Measurements from ENCODE around the gene IL17A. TPM values are rescaled to one million over a fixed set of nuclear protein-coding genes. Genes with fewer than 3 reads are reported as not detected.

Gene IL17A
- total and polyA plus RNA-seq, 10 donors: not detected

GRCh38 chr6:52155791-52156576, 30.2 kb upstream of the IL17A start:
- Histone ChIP-seq H3K27ac (no peak overlapping the region), H3K9me3 (peaks cover 0 to 7% (median 4%) of the 10 kb centered on the region in 8 donors), H3K4me3 (no peak overlapping the region), H3K27me3 (replicated peaks in 1 of 7) (peaks cover 0 to 14% (median 0%) of the 10 kb centered on the region in 7 donors), H3K4me1 (peaks cover 0 to 9% (median 5%) of the 10 kb centered on the region in 6 donors), H3K36me3 (no peaks in the 10 kb centered on the region)
- intact Hi-C loops (cut with DNase I; ENCODE audit: low total_unique reads): no loop called here
- TF ChIP-seq POLR2AphosphoS5 (IDR thresholded peaks at IDR 0.05) (no peak), CTCF (IDR thresholded peaks at IDR 0.05 in 8 of 11, conservative IDR thresholded peaks at IDR 0.05 in 3 of 11) (no peak), POLR2A (IDR thresholded peaks at IDR 0.05) (no peak)
- WGBS, 5 donors: 18 to 32% (median 25%) methylated on average over 7 of the region's 7 CpGs
- no peak for DNase-seq

- no peak overlapping the region for H3K27ac ChIP-seq
- peaks cover 0 to 10% (median 8%) of the 10 kb centered on the region in 8 donors for H3K9me3 ChIP-seq
- TF ChIP-seq POLR2A (IDR thresholded peaks at IDR 0.05) (no peak), POLR2AphosphoS5 (IDR thresholded peaks at IDR 0.05) (no peak), CTCF (IDR thresholded peaks at IDR 0.05 in 8 of 11, conservative IDR thresholded peaks at IDR 0.05 in 3 of 11) (no peak)
- DNase-seq: no peak
- H3K27me3 ChIP-seq (replicated peaks in 1 of 7): peaks cover 0 to 15% (median 0%) of the 10 kb centered on the region in 7 donors
- H3K36me3 ChIP-seq: no peaks in the 10 kb centered on the region
- intact Hi-C loops (cut with DNase I; ENCODE audit: low total_unique reads): no loop called here
- 59 to 71% (median 67%) methylated on average over 7 of the region's 7 CpGs for WGBS, 5 donors
- no peak overlapping the region for H3K4me3 ChIP-seq
- H3K4me1 ChIP-seq: peaks cover 0 to 9% (median 5%) of the 10 kb centered on the region in 6 donors
These were observed 28.8 kb upstream of the IL17A start for GRCh38 chr6:52157301-52157941.

GRCh38 chr6:52160472-52161104, 25.6 kb upstream of the IL17A start:
- Histone ChIP-seq H3K27me3 (replicated peaks in 1 of 7) (peaks cover 0 to 31% (median 0%) of the 10 kb centered on the region in 7 donors), H3K4me3 (no peak overlapping the region), H3K4me1 (peaks cover 0 to 8% (median 4%) of the 10 kb centered on the region in 6 donors), H3K27ac (no peak overlapping the region), H3K36me3 (no peaks in the 10 kb centered on the region), H3K9me3 (peaks cover 0 to 10% (median 8%) of the 10 kb centered on the region in 8 donors)
- WGBS, 5 donors: 62 to 85% (median 72%) methylated on average over 4 of the region's 4 CpGs
- DNase-seq: no peak
- intact Hi-C loops (cut with DNase I; ENCODE audit: low total_unique reads): loop anchor here (10.0 kb wide), 1 partner anchor 104 kb away; no protein-coding TSS in a partner anchor
- TF ChIP-seq POLR2A (IDR thresholded peaks at IDR 0.05): no peak
- no peak for TF ChIP-seq POLR2AphosphoS5 (IDR thresholded peaks at IDR 0.05)
- no peak for TF ChIP-seq CTCF (IDR thresholded peaks at IDR 0.05 in 8 of 11, conservative IDR thresholded peaks at IDR 0.05 in 3 of 11)

Data from spleen (tissue), 11 donors.